NB4 (cell line): ENCODE data around the gene TSPAN17.

Experiments used
- CTCF ChIP-seq: IDR thresholded peaks from one replicate; pipeline ENCODE4 v1.5.1; 2012; ENCODE audit warnings: low read depth, low read length
- POLR2A ChIP-seq: IDR thresholded peaks from 2 replicates; pipeline ENCODE4 v1.6.1; 2011; ENCODE audit warnings: mild to moderate bottlenecking; ENCODE audit not compliant: insufficient read length; ENCODE audit errors: extremely low read depth

- TF ChIP-seq CTCF (no peak), POLR2A (no peak)
Measured at GRCh38 chr5:176637556-176637955, 9.7 kb upstream of the TSPAN17 start.
